Embryonic facial prominence (tissue), 1 donor: ENCODE data around the gene CHD6.
"Not testable (repeated sequence)": the region's sequence is repeated elsewhere in the genome, so short reads cannot be mapped to it uniquely, and the experiment has no call there.

ENCODE experiments used
- DNase-seq: peaks from one replicate; pipeline ENCODE4 v3.0.0-alpha.2; 2016; ENCODE audit errors: extremely low spot score

The CHD6 gene

GRCh38 chr20:41547221-41547620, 71.0 kb downstream of the CHD6 start:
- DNase-seq: no peak

GRCh38 chr20:41546535-41546934, 71.6 kb downstream of the CHD6 start:
- no peak for DNase-seq

- no peak for DNase-seq
These were observed 73.7 kb downstream of the CHD6 start for GRCh38 chr20:41544472-41544871.

- no peak for DNase-seq
These were observed 77.3 kb downstream of the CHD6 start for GRCh38 chr20:41540918-41541317.

GRCh38 chr20:41540459-41540858, 77.7 kb downstream of the CHD6 start:
- DNase-seq: no peak

- DNase-seq: no peak
These were observed 79.2 kb downstream of the CHD6 start for GRCh38 chr20:41538810-41539596.

GRCh38 chr20:41537865-41538264, 80.3 kb downstream of the CHD6 start:
- no peak for DNase-seq

- not testable (repeated sequence) for DNase-seq
These were observed 82.6 kb downstream of the CHD6 start for GRCh38 chr20:41535551-41535950.

GRCh38 chr20:41534842-41535241, 83.3 kb downstream of the CHD6 start:
- no peak for DNase-seq

GRCh38 chr20:41534170-41534569, 84.0 kb downstream of the CHD6 start:
- DNase-seq: no peak

GRCh38 chr20:41533537-41534136, 84.5 kb downstream of the CHD6 start:
- DNase-seq: no peak

GRCh38 chr20:41532935-41533334, 85.2 kb downstream of the CHD6 start:
- no peak for DNase-seq

GRCh38 chr20:41531518-41532275, 86.5 kb downstream of the CHD6 start:
- DNase-seq: no peak

GRCh38 chr20:41530923-41531322, 87.3 kb downstream of the CHD6 start:
- DNase-seq: no peak

- no peak for DNase-seq
These were observed 91.8 kb downstream of the CHD6 start for GRCh38 chr20:41526327-41526726.

GRCh38 chr20:41524980-41525613, 93.1 kb downstream of the CHD6 start:
- DNase-seq: no peak

GRCh38 chr20:41523857-41524256, 94.3 kb downstream of the CHD6 start:
- DNase-seq: no peak

GRCh38 chr20:41513829-41514228, 104.3 kb downstream of the CHD6 start:
- no peak for DNase-seq

- DNase-seq: no peak
These were observed 105.6 kb downstream of the CHD6 start for GRCh38 chr20:41512624-41513023.

GRCh38 chr20:41510847-41511450, 107.2 kb downstream of the CHD6 start:
- no peak for DNase-seq

- no peak for DNase-seq
These were observed 108.0 kb downstream of the CHD6 start for GRCh38 chr20:41510224-41510623.
